H1 (cell line): ENCODE measurements around the gene PDE1C. TPM values are rescaled to one million over a fixed set of nuclear protein-coding genes. Genes with fewer than 3 reads are reported as not detected.

Source experiments
- CTCF ChIA-PET: fragments of 300-600 bp; sonication (Branson Sonifier 250); formaldehyde crosslinking; loops from one replicate; lab custom pipeline; 2021; ENCODE audit not compliant: partially characterized antibody; lab: Charles Lee
- POLR2A ChIA-PET: fragments of 300-600 bp; sonication (Branson Sonifier 250); formaldehyde crosslinking; loops from one replicate; lab custom pipeline; 2021; ENCODE audit warnings: inconsistent platforms; ENCODE audit not compliant: partially characterized antibody; lab: Charles Lee
- DNase-seq, 2 experiments: peaks; one replicate each; pipeline versions ENCODE4 v3.0.0 to v3.0.0-alpha.2; 2010 to 2022; ENCODE audit warnings: low spot score in 2 of 2, low read depth in 1 of 2, mixed read lengths in 1 of 2
- FAIRE-seq: peaks from 2 replicates; lab custom pipeline; 2011; peaks lifted over from hg19 to GRCh38; lab: Jason Lieb, UNC
- H2AFZ ChIP-seq: 2 replicates; pipeline ENCODE4 v1.8.1; 2012; ENCODE audit warnings: low read length, inconsistent platforms
- H2AK5ac ChIP-seq: 2 replicates; pipeline ENCODE4 v1.6.1; 2013; ENCODE audit warnings: low read depth, low read length
- H2BK120ac ChIP-seq: replicated peaks from 2 replicates; pipeline ENCODE3; 2013; ENCODE audit warnings: low read depth, low read length, inconsistent platforms
- H2BK12ac ChIP-seq: 2 replicates; pipeline ENCODE4 v1.6.1; 2013; ENCODE audit warnings: low read depth, low read length
- H2BK15ac ChIP-seq: 2 replicates; pipeline ENCODE4 v1.6.1; 2013; ENCODE audit warnings: low read length
- H2BK20ac ChIP-seq: 2 replicates; pipeline ENCODE4 v1.6.1; 2013; ENCODE audit warnings: low read length
- H2BK5ac ChIP-seq: 2 replicates; pipeline ENCODE4 v1.6.1; 2013; ENCODE audit warnings: low read depth, low read length
- H3K14ac ChIP-seq: 2 replicates; pipeline ENCODE4 v1.6.1; 2013; ENCODE audit warnings: inconsistent platforms; ENCODE audit not compliant: insufficient read length
- H3K18ac ChIP-seq: 2 replicates; pipeline ENCODE4 v1.6.1; 2013; ENCODE audit warnings: low read length; ENCODE audit errors: extremely low read depth
- H3K23ac ChIP-seq: 2 replicates; pipeline ENCODE4 v1.6.1; 2013; ENCODE audit warnings: inconsistent platforms; ENCODE audit not compliant: insufficient read length
- H3K23me2 ChIP-seq: 2 replicates; pipeline ENCODE4 v1.6.1; 2013; ENCODE audit warnings: low read depth, low read length
- H3K27ac ChIP-seq: 2 replicates; pipeline ENCODE4 v1.6.1; 2011; ENCODE audit warnings: low read depth, low read length, inconsistent platforms
- H3K27me3 ChIP-seq, 4 experiments: replicated peaks in 1 of 4; 1 replicate in 1 of 4; 2 replicates in 3 of 4; pipeline versions ENCODE4 v1.6.1 to v1.8.1; 2011 to 2013; ENCODE audit warnings: low read length in 3 of 4, mild to moderate bottlenecking in 3 of 4, inconsistent platforms in 2 of 4, mixed read lengths in 2 of 4, moderate library complexity in 1 of 4; ENCODE audit not compliant: control insufficient read depth in 3 of 4, insufficient read depth in 3 of 4; ENCODE audit errors: extremely low read depth in 1 of 4
- H3K36me3 ChIP-seq, 4 experiments: 2 replicates each; pipeline versions ENCODE4 v1.6.1 to v1.8.1; 2011 to 2013; ENCODE audit warnings: mild to moderate bottlenecking in 4 of 4, low read length in 3 of 4, moderate library complexity in 2 of 4, control low read depth in 1 of 4, inconsistent platforms in 1 of 4; ENCODE audit not compliant: insufficient read depth in 4 of 4, control insufficient read depth in 2 of 4
- H3K4ac ChIP-seq: replicated peaks from 2 replicates; pipeline ENCODE3; 2013; ENCODE audit warnings: low read length, low read depth, mixed read lengths, inconsistent platforms; ENCODE audit not compliant: insufficient read length
- H3K4me1 ChIP-seq, 4 experiments: replicated peaks in 1 of 4; 1 replicate in 1 of 4; 2 replicates in 3 of 4; pipeline versions ENCODE4 v1.6.1 to v1.8.1; 2011 to 2013; ENCODE audit warnings: low read length in 3 of 4, inconsistent platforms in 2 of 4, mixed read lengths in 1 of 4; ENCODE audit not compliant: insufficient read depth in 4 of 4, control insufficient read depth in 3 of 4
- H3K4me2 ChIP-seq, 2 experiments: 2 replicates each; pipeline versions ENCODE4 v1.6.1 to v1.8.1; 2011 to 2013; ENCODE audit warnings: low read depth in 2 of 2, low read length in 2 of 2, control low read depth in 1 of 2, inconsistent platforms in 1 of 2, mild to moderate bottlenecking in 1 of 2; ENCODE audit not compliant: insufficient read depth in 1 of 2
- H3K4me3 ChIP-seq, 4 experiments: fragments of 200-600, 300-600 bp in 1 of 4; sonication (generic), shearing (Covaris generic), sonication (Bioruptor Twin) in 1 of 4; 2 replicates each; pipeline versions ENCODE4 v1.5.1 to v1.8.1; 2011 to 2016; ENCODE audit warnings: low read length in 4 of 4, low read depth in 3 of 4, control low read depth in 2 of 4, inconsistent platforms in 2 of 4, mild to moderate bottlenecking in 2 of 4, mixed read lengths in 1 of 4, moderate library complexity in 1 of 4; ENCODE audit not compliant: insufficient read depth in 2 of 4; ENCODE audit errors: extremely low read depth in 1 of 4
- H3K56ac ChIP-seq: replicated peaks from 2 replicates; pipeline ENCODE3; 2013; ENCODE audit warnings: low read depth, mild to moderate bottlenecking, mixed read lengths, low read length, inconsistent platforms; ENCODE audit not compliant: insufficient read length
- H3K79me1 ChIP-seq: 2 replicates; pipeline ENCODE4 v1.6.1; 2013; ENCODE audit warnings: low read depth, low read length, control low read depth
- H3K79me2 ChIP-seq, 2 experiments: 2 replicates each; pipeline versions ENCODE4 v1.6.1 to v1.8.1; 2012 to 2013; ENCODE audit warnings: low read length in 2 of 2, mild to moderate bottlenecking in 2 of 2, inconsistent platforms in 1 of 2; ENCODE audit not compliant: insufficient read depth in 2 of 2, control insufficient read depth in 1 of 2
- H3K9ac ChIP-seq, 4 experiments: replicated peaks in 1 of 4; 1 replicate in 1 of 4; 2 replicates in 3 of 4; pipeline versions ENCODE4 v1.6.1 to v1.8.1; 2011 to 2013; ENCODE audit warnings: low read depth in 3 of 4, low read length in 3 of 4, control low read depth in 2 of 4, mild to moderate bottlenecking in 2 of 4, moderate library complexity in 2 of 4, inconsistent platforms in 1 of 4; ENCODE audit errors: extremely low read depth in 1 of 4
- H3K9me3 ChIP-seq, 2 experiments: 2 replicates each; pipeline versions ENCODE4 v1.6.1 to v1.8.1; 2012 to 2013; ENCODE audit warnings: mild to moderate bottlenecking in 2 of 2, moderate library complexity in 2 of 2, control low read depth in 1 of 2, inconsistent platforms in 1 of 2, low read depth in 1 of 2, low read length in 1 of 2, mixed read lengths in 1 of 2; ENCODE audit not compliant: insufficient read depth in 2 of 2
- H4K20me1 ChIP-seq, 2 experiments: replicated peaks in 1 of 2; 2 replicates each; pipeline versions ENCODE3 to v1.8.1; 2011 to 2013; ENCODE audit warnings: inconsistent platforms in 2 of 2, low read length in 2 of 2, mild to moderate bottlenecking in 1 of 2; ENCODE audit not compliant: insufficient read depth in 2 of 2, control insufficient read depth in 1 of 2
- H4K5ac ChIP-seq: 2 replicates; pipeline ENCODE4 v1.6.1; 2013; ENCODE audit warnings: low read length, low read depth, mixed read lengths, inconsistent platforms; ENCODE audit not compliant: insufficient read length
- H4K8ac ChIP-seq: 2 replicates; pipeline ENCODE4 v1.8.0; 2013; ENCODE audit warnings: mild to moderate bottlenecking, moderate library complexity, low read length, inconsistent platforms; ENCODE audit not compliant: insufficient read depth; ENCODE audit errors: extremely low read depth
- H4K91ac ChIP-seq: replicated peaks from 2 replicates; pipeline ENCODE3; 2013; ENCODE audit warnings: low read length, mixed read lengths, inconsistent platforms; ENCODE audit not compliant: insufficient read length
- ATF3 ChIP-seq: IDR thresholded peaks from 2 replicates; pipeline ENCODE4 v1.6.1; 2011; ENCODE audit warnings: low read depth, mild to moderate bottlenecking, low read length; ENCODE audit not compliant: insufficient read depth
- CBX8 ChIP-seq: fragments of 300-800, 300-1000 bp; sonication (generic); IDR thresholded peaks from 2 replicates; pipeline ENCODE4 v1.7.1; 2016; ENCODE audit warnings: low read depth, low read length, borderline replicate concordance
- POLR2AphosphoS5 ChIP-seq: IDR thresholded peaks from 2 replicates; pipeline ENCODE4 v1.6.1; 2011; ENCODE audit warnings: low read depth, low read length
- USF2 ChIP-seq: IDR thresholded peaks from 2 replicates; pipeline ENCODE4 v1.6.1; 2011; ENCODE audit warnings: low read length, improper control_type of control experiment
- ZNF274 ChIP-seq: IDR thresholded peaks from 2 replicates; pipeline ENCODE4 v1.7.0; 2012; ENCODE audit warnings: low read length, borderline replicate concordance; ENCODE audit errors: extremely low read depth
- WGBS, 2 experiments: shearing (Covaris generic) in 1 of 2; methylation state at CpG; one replicate each; pipeline versions ENCODE4 v1.1.6 to v1.1.7; 2013 to 2015; ENCODE audit warnings: low lambda C conversion rate in 2 of 2, mixed read lengths in 2 of 2, inconsistent platforms in 1 of 2, low coverage in 1 of 2, missing lambda C conversion rate in 1 of 2; ENCODE audit not compliant: insufficient replicate concordance in 2 of 2, insufficient coverage in 1 of 2, insufficient read length in 1 of 2; ENCODE audit errors: extremely low coverage in 1 of 2, missing lambda C conversion rate in 1 of 2; 5-methylcytosine and 5-hydroxymethylcytosine counted together
- polyA plus RNA-seq, 7 experiments: library from polyadenylated mRNA; depleted of rRNA in 3 of 7; stranded (reverse) in 5 of 7; unstranded in 2 of 7; fragments of >200 nt in 5 of 7; fragments of 200-250 nt in 2 of 7; gene quantifications; 1 replicate in 5 of 7; 2 replicates in 1 of 7; 4 replicates in 1 of 7; pipeline versions ENCODE4 v1.2.1 to v1.2.3, GENCODE V29; 2011 to 2013; ENCODE audit warnings: missing spikeins in 2 of 7, mixed read lengths in 2 of 7
- total RNA-seq: library from RNA; stranded (reverse); fragmentation: NEBNext Ultra II Directional; extraction: Animal tissue kit (Norgen Biotek cat#: 25700); gene quantifications from 2 replicates; pipeline ENCODE4 v1.2.1, GENCODE V29; 2021

PDE1C gene
- total and polyA plus RNA-seq, 2 of the 8 experiments (the other 6 are each of a cell fraction or from before 2014, with no cell fraction given): 0.11 to 1.1 TPM

- no peak overlapping the region for H3K9ac ChIP-seq
- FAIRE-seq (no peak), DNase-seq (no peak)
- no peak overlapping the region for H2BK20ac ChIP-seq
- CTCF ChIA-PET: interaction anchor here (1.3 kb wide), 1 partner anchor 10 kb away, joined by 3 read pairs; no protein-coding TSS in a partner anchor
- 88% methylated on average over 2 of the region's 2 CpGs; no CpG with 5 or more reads in 1 of the 2 experiments for WGBS, 2 experiments
- no peak overlapping the region for H2BK5ac ChIP-seq
- no peak overlapping the region for H4K91ac ChIP-seq
- no peak overlapping the region for H2AK5ac ChIP-seq
- H4K20me1 ChIP-seq: no peaks in the 10 kb centered on the region
- H2BK15ac ChIP-seq: no peak overlapping the region
- H3K79me1 ChIP-seq: no peaks in the 10 kb centered on the region
- H3K4me3 ChIP-seq: no peak overlapping the region
- no peak overlapping the region for H3K4me2 ChIP-seq
- H3K27me3 ChIP-seq: no peaks in the 10 kb centered on the region
- H3K23ac ChIP-seq: no peak overlapping the region
- POLR2A ChIA-PET: no interaction called here
- H2AFZ ChIP-seq: no peak overlapping the region
- no peaks in the 10 kb centered on the region for H3K4me1 ChIP-seq
- no peak overlapping the region for H3K56ac ChIP-seq
- H2BK120ac ChIP-seq: no peak overlapping the region
- H3K79me2 ChIP-seq: no peaks in the 10 kb centered on the region
- H3K14ac ChIP-seq: no peak overlapping the region
- H3K36me3 ChIP-seq: no peaks in the 10 kb centered on the region
- H3K27ac ChIP-seq: no peak overlapping the region
- H4K8ac ChIP-seq: no peak overlapping the region
- H3K4ac ChIP-seq: no peak overlapping the region
- H2BK12ac ChIP-seq: no peak overlapping the region
- TF ChIP-seq POLR2AphosphoS5 (no peak), USF2 (no peak), CBX8 (no peak), ATF3 (no peak), ZNF274 (no peak)
- no peaks in the 10 kb centered on the region for H3K23me2 ChIP-seq
- no peak overlapping the region for H3K18ac ChIP-seq
- no peak overlapping the region for H4K5ac ChIP-seq
- no peaks in the 10 kb centered on the region for H3K9me3 ChIP-seq
Measured at GRCh38 chr7:31805209-31805818, 264.9 kb downstream of the PDE1C start.
